Measurements from ENCODE around the gene ATP8B1.

The ATP8B1 gene

GRCh38 chr18:57755473-57756067 lies 47.5 kb downstream of the ATP8B1 start:
- DNase-seq (ENCODE audit: low read depth), result no peak
- no peak for TF ChIP-seq CTCF (IDR thresholded peaks at IDR 0.05; ENCODE audit: low read depth, low read length, missing control alignments)
- no peak overlapping the region for H3K4me3 ChIP-seq (ENCODE audit: low read depth, low read length)

- no peak for TF ChIP-seq CTCF (IDR thresholded peaks at IDR 0.05; ENCODE audit: low read depth, low read length, missing control alignments)
- DNase-seq (ENCODE audit: low read depth), result no peak
- no peak overlapping the region for H3K4me3 ChIP-seq (ENCODE audit: low read depth, low read length)
Observed at GRCh38 chr18:57754577-57755338, 48.4 kb downstream of the ATP8B1 start.

GRCh38 chr18:57753063-57753462 lies 50.1 kb downstream of the ATP8B1 start:
- no peak for TF ChIP-seq CTCF (IDR thresholded peaks at IDR 0.05; ENCODE audit: low read depth, low read length, missing control alignments)

GRCh38 chr18:57749604-57749970 lies 53.5 kb downstream of the ATP8B1 start:
- H3K4me3 ChIP-seq (ENCODE audit: low read depth, low read length), result no peak overlapping the region
- TF ChIP-seq CTCF (IDR thresholded peaks at IDR 0.05; ENCODE audit: low read depth, low read length, missing control alignments), result no peak

More at GRCh38 chr18:57753063-57753462, 50.1 kb downstream of the ATP8B1 start:
- DNase-seq (ENCODE audit: low read depth), result no peak
- no peak overlapping the region for H3K4me3 ChIP-seq (ENCODE audit: low read depth, low read length)

GRCh38 chr18:57748770-57749603 lies 54.1 kb downstream of the ATP8B1 start:
- TF ChIP-seq CTCF (IDR thresholded peaks at IDR 0.05; ENCODE audit: low read depth, low read length, missing control alignments), result no peak
- DNase-seq (ENCODE audit: low read depth), result peak; percentile 16
- no peak overlapping the region for H3K4me3 ChIP-seq (ENCODE audit: low read depth, low read length)

More at GRCh38 chr18:57749604-57749970, 53.5 kb downstream of the ATP8B1 start:
- no peak for DNase-seq (ENCODE audit: low read depth)

GRCh38 chr18:57747809-57748680 lies 55.1 kb downstream of the ATP8B1 start:
- H3K4me3 ChIP-seq (ENCODE audit: low read depth, low read length), result no peak overlapping the region
- no peak for DNase-seq (ENCODE audit: low read depth)
- TF ChIP-seq CTCF (IDR thresholded peaks at IDR 0.05; ENCODE audit: low read depth, low read length, missing control alignments), result no peak

Measured in GM12864 (cell line).